Stimulated activated CD4-positive, alpha-beta T cell treated with anti-CD3 and anti-CD28 coated beads, Interleukin-1b, Interleukin-23, amount 100 ng/mL, for 4 hours (primary cell): Measurements from ENCODE around the gene FOCAD.

Experiments used
- DNase-seq, 2 donors: peaks; one replicate each; pipeline ENCODE4 v3.0.0-alpha.2; 2020; ENCODE audit warnings: low read depth in 2 of 2

Gene FOCAD

GRCh38 chr9:20728493-20729220 is 44.6 kb downstream of the FOCAD start:
- no peak for DNase-seq

GRCh38 chr9:20729523-20729922 is 45.5 kb downstream of the FOCAD start:
- no peak for DNase-seq

- no peak for DNase-seq
These were observed 48.1 kb downstream of the FOCAD start for GRCh38 chr9:20732118-20732517.

- DNase-seq: no peak
These were observed 50.2 kb downstream of the FOCAD start for GRCh38 chr9:20734275-20734674.

GRCh38 chr9:20740304-20740703 is 56.2 kb downstream of the FOCAD start:
- no peak for DNase-seq

- no peak for DNase-seq
These were observed 57.0 kb downstream of the FOCAD start for GRCh38 chr9:20740929-20741582.

- DNase-seq: no peak
These were observed 58.8 kb downstream of the FOCAD start for GRCh38 chr9:20742833-20743232.

GRCh38 chr9:20744036-20744630 is 60.1 kb downstream of the FOCAD start:
- DNase-seq: no peak

- DNase-seq: no peak
These were observed 62.9 kb downstream of the FOCAD start for GRCh38 chr9:20746967-20747366.

GRCh38 chr9:20749496-20750198 is 65.6 kb downstream of the FOCAD start:
- DNase-seq: no peak

GRCh38 chr9:20753761-20754160 is 69.7 kb downstream of the FOCAD start:
- no peak for DNase-seq

GRCh38 chr9:20754556-20754955 is 70.5 kb downstream of the FOCAD start:
- DNase-seq: no peak

- no peak for DNase-seq
These were observed 76.3 kb downstream of the FOCAD start for GRCh38 chr9:20760246-20760891.

- DNase-seq: no peak
These were observed 86.9 kb downstream of the FOCAD start for GRCh38 chr9:20770947-20771346.

- no peak for DNase-seq
These were observed 87.7 kb downstream of the FOCAD start for GRCh38 chr9:20771729-20772128.

GRCh38 chr9:20775683-20776082 is 91.6 kb downstream of the FOCAD start:
- no peak for DNase-seq

- DNase-seq: no peak
These were observed 97.0 kb downstream of the FOCAD start for GRCh38 chr9:20781092-20781491.

- DNase-seq: no peak
These were observed 98.2 kb downstream of the FOCAD start for GRCh38 chr9:20782289-20782688.

GRCh38 chr9:20783057-20784038 is 99.3 kb downstream of the FOCAD start:
- DNase-seq: no peak

GRCh38 chr9:20784196-20784595 is 100.1 kb downstream of the FOCAD start:
- no peak for DNase-seq

- no peak for DNase-seq
These were observed 102.7 kb downstream of the FOCAD start for GRCh38 chr9:20786807-20787206.
